NCI-H526 treated with DMSO at 0.1 percent for 48 hours (cell line): ENCODE results near the gene SUSD5.

Experiments used
- DNase-seq: peaks from one replicate; lab custom pipeline; 2025; lab: John Stamatoyannopoulos, UW

The SUSD5 gene

DNA sequence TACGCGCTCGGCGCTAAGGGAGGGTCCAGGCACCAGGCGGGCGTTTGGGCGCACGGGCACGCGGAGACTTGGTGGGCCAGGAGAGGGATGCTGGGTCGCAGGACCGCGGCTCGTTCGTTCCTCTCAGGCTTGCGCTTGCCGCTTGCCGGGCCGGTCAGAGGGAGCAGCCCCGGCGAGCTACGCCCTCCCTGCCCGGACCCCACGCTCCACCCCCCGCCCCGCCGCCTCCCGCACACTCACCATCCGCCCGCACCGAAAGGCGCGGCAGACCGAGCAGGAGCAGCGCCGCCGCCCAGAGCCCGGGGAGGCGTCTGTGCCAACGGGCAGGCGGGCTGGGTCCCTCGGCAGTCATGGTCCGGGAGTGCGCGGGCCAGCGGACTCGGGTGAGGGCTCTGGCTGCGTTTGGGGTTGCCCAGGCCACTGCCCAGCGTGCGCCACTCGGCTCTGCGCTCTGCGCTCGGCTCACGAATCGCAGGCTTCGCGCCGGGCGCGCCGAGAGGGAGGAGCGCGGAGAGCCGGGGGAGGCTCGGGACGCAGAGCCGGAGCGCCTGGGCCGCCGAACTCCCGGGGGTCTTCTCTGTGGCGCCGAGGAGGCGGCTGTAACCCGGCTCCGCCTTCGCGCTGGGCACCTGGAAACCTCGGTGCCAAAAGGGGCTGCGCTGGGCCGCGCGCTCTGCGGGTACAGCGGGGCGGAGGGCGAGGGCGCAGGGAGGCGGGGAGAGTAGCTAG is at the start of gene SUSD5:
SUSD5 (minus strand) TSS at position 365 of the 729 bp plus-strand sequence; CDS start at position 352, 13 bp downstream.
- DNase-seq, result no peak

GRCh38 chr3:33260104-33260503 is 41.5 kb upstream of the SUSD5 start:
- DNase-seq, result no peak

DNA sequence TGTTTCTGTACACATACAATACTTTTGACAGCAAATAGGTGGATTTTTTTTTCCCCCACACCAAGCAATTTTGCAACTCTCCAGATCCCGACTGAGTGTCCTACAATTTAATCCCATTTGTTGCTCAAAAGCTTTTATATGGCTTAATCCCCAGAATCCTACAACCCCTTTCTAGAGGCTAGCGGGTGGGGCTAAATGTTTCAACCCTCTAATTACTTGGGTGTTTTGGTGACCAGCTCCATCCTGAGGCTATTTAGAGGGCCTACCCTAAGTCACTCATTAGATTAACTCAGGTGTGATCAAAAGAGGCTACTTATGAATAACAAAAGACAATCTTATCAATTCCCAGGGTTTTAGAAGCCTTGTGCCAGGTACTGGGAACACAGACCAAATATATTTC is 37.6 kb upstream of the SUSD5 start:
- DNase-seq, result no peak

DNA sequence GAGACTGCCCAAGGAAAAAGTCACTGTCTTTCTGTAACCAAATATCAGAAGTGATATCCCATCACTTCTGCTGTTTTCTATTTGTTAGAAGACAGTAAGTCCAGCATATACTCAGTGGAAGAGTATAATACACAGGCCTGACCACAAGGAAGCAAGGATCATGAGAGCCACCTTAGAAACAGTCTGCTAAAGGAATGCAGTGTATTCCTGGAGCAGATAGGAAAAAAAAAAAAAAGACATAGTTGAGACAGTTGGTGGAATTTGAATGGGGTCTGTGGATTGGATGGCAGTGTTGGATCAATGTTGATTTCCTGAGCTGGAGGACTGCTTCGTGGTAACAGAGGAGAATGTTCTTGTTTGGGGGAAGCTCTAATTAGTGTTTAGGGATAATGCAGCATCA is 32.1 kb upstream of the SUSD5 start:
- no peak for DNase-seq

DNA sequence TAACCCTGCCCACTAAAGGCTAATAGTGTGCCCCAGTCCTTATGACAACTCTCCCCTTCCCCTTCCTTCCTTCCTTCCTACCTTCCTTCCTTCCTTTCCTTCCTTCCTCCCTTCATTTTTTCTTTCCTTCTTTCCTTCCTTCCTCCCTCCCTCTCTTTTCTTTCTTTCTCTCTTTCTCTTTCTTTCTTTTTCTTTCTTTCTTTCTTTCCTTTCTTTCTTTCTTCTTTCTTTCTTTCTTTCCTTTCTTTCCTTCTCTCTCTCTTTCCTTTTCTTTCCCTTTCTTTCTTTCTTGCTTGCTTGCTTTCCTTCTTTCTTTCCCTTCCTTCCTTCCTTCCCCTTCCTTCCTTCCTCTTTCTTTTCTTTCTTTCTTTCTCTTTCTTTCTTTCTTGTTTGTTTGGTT is 28.2 kb upstream of the SUSD5 start:
- no peak for DNase-seq

DNA sequence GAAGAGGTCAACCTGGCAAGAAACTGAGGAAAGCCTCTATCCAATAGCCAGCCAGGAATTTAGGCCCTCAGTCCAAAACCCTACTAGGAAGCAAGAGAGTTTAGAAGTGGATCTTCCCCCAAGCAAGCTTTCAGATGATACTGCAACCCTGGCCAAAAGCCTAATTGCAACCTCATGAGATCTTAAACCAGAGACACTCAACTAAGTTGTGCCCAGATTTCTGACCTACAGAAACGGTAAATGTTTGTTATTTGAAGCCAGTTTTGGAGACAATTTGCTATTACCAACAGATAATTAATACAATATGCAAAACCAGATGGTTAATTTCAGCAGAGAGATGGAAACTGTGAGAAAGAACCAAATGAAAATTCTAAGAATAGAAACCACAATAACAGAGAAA is 21.7 kb upstream of the SUSD5 start:
- DNase-seq, result no peak

DNA sequence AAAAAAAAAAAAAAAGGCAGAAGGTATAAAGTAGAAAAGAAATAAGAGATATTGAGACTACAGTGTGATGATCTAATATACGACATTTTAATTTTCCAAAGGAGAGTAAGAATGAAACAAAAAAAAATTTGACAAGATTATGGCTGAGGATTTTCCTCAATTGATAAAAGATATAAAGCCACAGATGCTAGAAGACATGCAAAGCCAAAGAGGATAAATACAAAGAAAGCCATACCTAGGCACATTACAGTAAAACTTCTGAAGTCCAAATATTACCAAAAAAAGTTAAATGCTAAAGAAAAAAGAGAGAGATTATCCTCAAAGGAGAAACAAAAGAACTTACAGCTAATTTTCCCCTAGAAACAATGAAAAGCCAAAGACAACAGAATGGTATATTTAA is 20.3 kb upstream of the SUSD5 start:
- DNase-seq, result no peak

GRCh38 chr3:33237439-33237838 is 18.8 kb upstream of the SUSD5 start:
- no peak for DNase-seq

- no peak for DNase-seq
Measured at GRCh38 chr3:33236005-33236404, 17.4 kb upstream of the SUSD5 start.

DNA sequence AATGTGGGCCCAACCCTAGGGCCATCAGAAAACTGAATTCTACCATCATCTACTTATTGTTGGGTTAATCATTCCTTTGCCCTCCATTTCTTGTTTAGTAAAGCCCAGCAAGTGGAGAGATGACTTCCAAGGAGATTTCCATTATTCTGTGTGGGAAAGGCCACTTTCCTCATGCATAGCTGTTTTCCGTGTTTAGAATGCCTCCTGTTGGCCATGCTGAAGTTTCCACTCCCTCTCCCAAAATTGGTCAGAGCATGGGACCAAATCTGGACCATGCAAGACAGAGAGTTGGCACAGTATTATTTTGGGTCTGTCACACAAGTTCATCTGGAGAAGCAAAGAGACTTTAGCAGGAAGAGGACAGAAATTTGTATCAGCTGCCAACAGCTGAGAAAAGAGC is 15.3 kb upstream of the SUSD5 start:
- DNase-seq, result no peak

GRCh38 chr3:33231756-33232465 is 13.3 kb upstream of the SUSD5 start:
- DNase-seq, result no peak

- DNase-seq, result no peak
Measured at GRCh38 chr3:33229947-33230346, 11.3 kb upstream of the SUSD5 start.

- no peak for DNase-seq
Measured at GRCh38 chr3:33229066-33229465, 10.5 kb upstream of the SUSD5 start.

DNA sequence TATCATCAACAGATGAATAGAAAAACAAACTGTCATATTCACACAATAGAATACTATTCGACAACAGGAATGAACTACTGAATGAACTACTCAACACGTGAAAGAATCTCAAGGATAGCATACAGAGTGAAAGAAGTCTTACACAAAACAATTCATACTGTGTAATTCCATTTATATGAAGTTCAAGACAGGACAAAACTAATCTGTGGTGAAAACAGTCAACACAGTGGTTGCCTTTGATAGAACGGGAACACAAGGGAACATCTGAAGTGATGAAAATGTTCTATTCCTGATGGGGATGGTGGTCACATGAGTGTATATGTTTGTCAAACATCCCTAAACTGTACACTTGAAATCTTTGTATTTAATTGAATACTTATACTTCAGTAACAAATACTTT is 2.6 kb upstream of the SUSD5 start:
- DNase-seq, result no peak

GRCh38 chr3:33219175-33219487 is 521 bp upstream of the SUSD5 start:
- no peak for DNase-seq

GRCh38 chr3:33217866-33218445 is 654 bp downstream of the SUSD5 start:
- no peak for DNase-seq

DNA sequence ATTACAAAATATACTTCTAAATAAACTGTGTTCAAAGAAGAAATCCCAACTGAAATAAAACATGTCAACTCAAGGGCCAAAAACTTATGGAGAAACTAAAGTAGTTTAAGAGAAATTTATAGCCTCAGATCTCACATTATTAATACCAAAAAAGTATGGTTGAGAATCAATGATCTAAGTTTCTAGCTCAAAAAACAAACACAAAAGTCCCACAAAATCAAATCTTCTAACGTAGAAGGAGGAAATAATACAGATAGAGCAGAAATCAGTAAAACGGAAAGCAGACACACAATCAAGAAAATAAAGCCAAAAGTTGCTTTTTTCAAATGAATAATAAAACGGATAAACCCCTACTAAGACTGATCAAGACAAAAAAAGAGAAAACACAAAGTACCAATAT is 2.9 kb downstream of the SUSD5 start:
- DNase-seq, result no peak

DNA sequence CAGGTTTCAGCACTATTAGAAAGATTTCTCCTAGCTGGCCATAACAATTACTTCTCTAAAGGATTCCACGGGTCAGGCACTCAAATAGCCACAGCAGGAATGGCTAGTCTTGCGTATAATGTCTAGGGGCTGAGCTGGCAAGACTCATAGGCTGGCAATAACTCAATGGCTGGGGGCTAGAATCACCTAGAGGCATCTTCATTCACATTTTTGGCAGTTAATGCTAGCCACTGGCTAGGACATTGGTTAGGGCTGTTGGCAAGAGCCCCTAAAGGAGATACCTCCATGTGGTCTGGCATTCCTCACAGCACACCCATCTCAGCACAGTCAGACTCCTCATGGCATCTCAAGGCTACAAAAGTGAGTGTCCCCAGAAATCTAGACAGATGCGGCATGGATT is 6.2 kb downstream of the SUSD5 start:
- DNase-seq, result no peak

- DNase-seq, result no peak
Measured at GRCh38 chr3:33211444-33211843, 7.2 kb downstream of the SUSD5 start.

DNA sequence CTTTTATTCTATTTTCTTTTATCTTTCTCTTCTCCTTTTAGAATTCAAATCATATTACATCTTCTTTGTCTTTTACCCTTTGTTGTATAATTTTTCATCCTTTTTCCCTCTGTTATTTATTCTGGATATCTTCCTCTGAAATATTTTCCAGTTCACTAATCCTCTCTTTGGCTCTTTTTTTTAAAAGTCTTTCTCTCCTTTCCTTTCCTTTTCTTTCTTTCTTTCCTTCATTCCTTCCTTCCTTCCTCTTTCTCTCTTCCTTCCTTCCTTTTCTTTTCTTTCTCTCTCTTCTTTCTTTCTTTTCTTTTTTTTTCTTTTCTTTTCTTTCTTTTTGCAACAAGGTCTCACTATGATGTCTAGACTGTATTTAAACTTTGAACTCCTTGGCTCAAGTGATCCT is 9.3 kb downstream of the SUSD5 start:
- no peak for DNase-seq

DNA sequence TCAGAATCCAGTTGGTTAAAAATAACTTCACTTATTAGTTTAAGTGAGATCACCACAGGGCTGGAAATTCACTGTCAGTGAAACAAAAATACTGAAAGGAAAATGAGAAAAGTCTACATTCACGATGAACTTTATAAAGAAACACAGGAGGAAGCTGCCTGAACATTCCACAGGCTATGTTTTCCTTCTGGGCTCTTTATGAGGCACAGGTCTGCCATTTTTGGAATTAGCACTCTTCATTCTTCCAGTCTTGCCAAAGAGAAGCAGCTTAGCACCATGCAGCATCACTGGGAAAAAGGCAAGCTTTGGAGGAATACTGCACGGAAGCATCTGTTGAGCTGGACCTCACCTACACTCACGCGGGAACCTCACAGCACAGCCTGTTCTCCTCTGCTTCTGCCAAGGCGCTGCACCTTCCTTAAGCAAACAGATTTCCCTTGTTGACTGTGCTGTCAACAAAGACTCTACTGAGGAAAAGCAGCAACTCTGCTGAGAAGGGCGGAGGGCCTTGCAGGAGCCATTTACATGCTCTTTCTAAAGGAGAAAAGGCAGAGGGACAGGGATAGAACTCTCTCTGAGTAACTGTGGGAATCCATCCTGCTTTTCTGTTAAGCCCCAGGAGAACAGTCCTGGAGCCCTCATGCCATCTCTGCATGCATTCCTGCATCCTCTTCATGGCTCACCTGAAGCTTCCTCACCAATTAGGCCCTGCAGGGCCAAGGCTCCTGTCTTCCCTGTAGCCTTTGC is 15.7 kb downstream of the SUSD5 start:
- DNase-seq, result no peak

DNA sequence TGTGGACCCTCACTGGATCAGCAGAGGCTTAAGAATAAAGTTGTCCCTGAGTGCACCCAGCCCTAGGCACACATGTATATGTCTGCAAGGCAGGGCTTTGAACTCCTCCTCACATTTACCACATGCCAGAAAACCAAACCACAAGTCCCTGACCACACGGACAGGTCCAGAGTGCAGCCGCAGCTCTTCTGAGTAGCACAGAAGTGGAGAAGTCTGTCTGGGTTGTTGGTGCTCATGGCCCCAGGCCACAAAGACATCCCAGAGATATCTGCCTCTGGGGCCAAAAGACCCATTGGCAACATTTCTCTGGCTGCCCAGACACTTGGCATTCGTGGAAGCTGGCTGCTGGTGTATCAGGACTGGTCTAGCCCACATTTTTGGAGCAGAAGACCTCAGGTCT is 17.4 kb downstream of the SUSD5 start:
- no peak for DNase-seq

DNA sequence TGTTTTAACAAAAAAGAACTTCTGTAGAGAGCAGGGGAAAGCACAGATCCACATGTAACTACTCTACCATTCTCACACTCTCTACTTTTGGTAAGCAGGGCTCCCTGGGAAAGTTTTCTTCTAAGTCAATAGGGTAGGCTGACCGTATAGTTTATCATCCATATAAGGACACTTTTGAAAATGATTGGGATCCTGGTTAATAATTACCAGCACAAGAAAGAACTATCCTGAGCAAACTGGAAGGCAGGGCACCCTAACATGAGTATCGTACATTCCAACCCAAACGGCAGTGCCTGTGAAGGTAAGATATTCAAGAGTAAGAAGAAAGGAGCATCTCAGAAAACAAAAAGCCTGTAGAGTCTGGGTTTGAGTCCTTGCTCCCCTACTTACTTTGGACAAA is 22.1 kb downstream of the SUSD5 start:
- no peak for DNase-seq
